HL-60 (cell line): ENCODE data around the gene SPA17.

Experiments
- DNase-seq, 2 experiments: peaks; one replicate each; pipeline ENCODE4 v3.0.0-alpha.2; 2010 to 2020; ENCODE audit warnings: low read depth in 1 of 2, low spot score in 1 of 2
- H3K27ac ChIP-seq: fragments of 250-450 bp; sonication (Bioruptor Pico); replicated peaks from 2 replicates; pipeline ENCODE4 v1.5.1; 2020; ENCODE audit warnings: mild to moderate bottlenecking, moderate library complexity
- H3K27me3 ChIP-seq: fragments of 250-450 bp; sonication (Bioruptor Pico); 2 replicates; pipeline ENCODE4 v1.5.1; 2021; ENCODE audit warnings: mild to moderate bottlenecking, moderate library complexity; ENCODE audit not compliant: insufficient read depth, poor library complexity, severe bottlenecking
- H3K4me3 ChIP-seq: replicated peaks from 2 replicates; pipeline ENCODE4 v1.5.1; 2011; ENCODE audit warnings: mild to moderate bottlenecking, control low read depth, low read length; ENCODE audit not compliant: insufficient read depth
- CTCF ChIP-seq: IDR thresholded peaks from one replicate; pipeline ENCODE4 v1.5.1; 2011; ENCODE audit warnings: low read length, control low read depth, inconsistent platforms; ENCODE audit not compliant: insufficient read depth
- GABPA ChIP-seq: IDR thresholded peaks from 2 replicates; pipeline ENCODE4 v1.6.1; 2012; ENCODE audit warnings: low read depth
- POLR2AphosphoS5 ChIP-seq: IDR thresholded peaks from 2 replicates; pipeline ENCODE4 v1.6.1; 2012; ENCODE audit warnings: low read depth
- REST ChIP-seq: IDR thresholded peaks from 2 replicates; pipeline ENCODE4 v1.6.1; 2012; ENCODE audit warnings: low read depth; ENCODE audit not compliant: insufficient replicate concordance
- SPI1 ChIP-seq: IDR thresholded peaks from 2 replicates; pipeline ENCODE4 v1.6.1; 2012; ENCODE audit warnings: low read depth, mild to moderate bottlenecking, borderline replicate concordance

Gene SPA17

GRCh38 chr11:124674571-124674970, 867 bp downstream of the SPA17 start:
- Histone ChIP-seq H3K27ac (peak overlapping the region; percentile 69; the same call in 1 of the 2 replicates), H3K27me3 (no peaks in the 10 kb centered on the region), H3K4me3 (no peak overlapping the region)
- TF ChIP-seq CTCF = no peak
- TF ChIP-seq REST = no peak
- no peak for TF ChIP-seq POLR2AphosphoS5
- no peak for TF ChIP-seq SPI1
- TF ChIP-seq GABPA = no peak
- no peak for DNase-seq

- no peak for TF ChIP-seq GABPA
- no peak for TF ChIP-seq SPI1
- no peak for TF ChIP-seq REST
- no peak for TF ChIP-seq POLR2AphosphoS5
- TF ChIP-seq CTCF = no peak
- Histone ChIP-seq H3K27ac (no peak overlapping the region), H3K27me3 (peaks cover 3% of the 10 kb centered on the region), H3K4me3 (no peak overlapping the region)
- DNase-seq = no peak
These were observed 2.7 kb downstream of the SPA17 start for GRCh38 chr11:124676386-124676785.

- no peak for TF ChIP-seq REST
- TF ChIP-seq SPI1 = no peak
- TF ChIP-seq POLR2AphosphoS5 = no peak
- no peak for TF ChIP-seq GABPA
- TF ChIP-seq CTCF = no peak
- Histone ChIP-seq H3K4me3 (no peak overlapping the region), H3K27ac (no peak overlapping the region), H3K27me3 (peaks cover 3% of the 10 kb centered on the region)
- no peak for DNase-seq
These were observed 4.7 kb downstream of the SPA17 start for GRCh38 chr11:124678416-124678815.
